ENCODE results near the gene HELLS. TPM values are rescaled to one million over a fixed set of nuclear protein-coding genes. Genes with fewer than 3 reads are reported as not detected.
A peak's percentile ranks its signal among the peaks of the same experiment; 100 is the strongest.

HELLS gene
- total RNA-seq, 1 experiment from 2014 or later: 291 TPM

DNA sequence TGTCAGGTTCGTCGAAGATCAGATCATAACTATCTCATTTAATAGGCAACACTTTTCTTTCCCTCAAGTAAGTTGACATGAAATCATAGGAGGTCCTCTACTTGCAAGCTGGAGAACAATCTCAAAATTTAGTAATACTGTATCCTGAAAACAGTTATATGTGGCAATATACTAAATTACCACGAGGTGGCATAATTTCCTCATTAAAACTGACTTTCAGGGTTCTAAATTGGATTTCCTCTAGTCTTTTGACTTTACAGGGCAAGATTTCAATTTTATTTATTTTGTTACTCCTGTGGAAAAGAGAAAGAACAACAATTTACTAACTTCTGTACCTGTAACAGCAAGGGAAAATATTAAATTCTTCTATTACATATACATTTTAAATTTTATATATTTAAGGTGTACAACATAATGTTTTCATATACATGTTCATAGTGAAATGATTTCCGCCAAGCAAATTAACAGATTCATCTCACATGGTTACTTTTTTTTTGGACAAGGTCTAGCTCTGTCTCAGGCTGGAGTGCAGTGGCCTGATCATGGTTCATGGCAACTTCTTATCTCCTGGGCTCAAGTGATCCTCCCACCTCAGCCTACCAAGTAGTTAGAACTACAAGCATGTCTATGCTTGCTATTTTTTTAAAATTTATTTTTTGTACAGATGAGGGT is 84.6 kb downstream of the HELLS start:
- no peak overlapping the region for H3K14ac ChIP-seq (ENCODE audit: insufficient read depth, low read length)
- no peak overlapping the region for H3K27ac Mint-ChIP-seq
- peaks cover 20 to 29% (median 28%) of the 10 kb centered on the region in 3 experiments for H3K36me3 Mint-ChIP-seq (ENCODE audit: insufficient read depth in 1 of 3, low read depth in 3 of 3)
- no peak overlapping the region for H2BK12ac ChIP-seq (ENCODE audit: insufficient read length, low read depth, low read length)
- H3K27ac ChIP-seq (ENCODE audit: insufficient read length, low read depth, low read length): no peak overlapping the region
- H3K18ac ChIP-seq (ENCODE audit: insufficient read length, low read depth, low read length): no peak overlapping the region
- peaks cover 4% of the 10 kb centered on the region; the same call in 1 of the 2 replicates for H3K4me1 ChIP-seq (ENCODE audit: insufficient read depth, low read length)
- no peak overlapping the region for H3K9ac ChIP-seq (ENCODE audit: extremely low read depth, insufficient read length, low read length)
- no peaks in the 10 kb centered on the region for H3K9me3 ChIP-seq (ENCODE audit: control insufficient read depth, low read depth, low read length)
- H3K23me2 ChIP-seq (ENCODE audit: insufficient read length, low read depth, low read length, poor library complexity, severe bottlenecking): no peaks in the 10 kb centered on the region
- no peak overlapping the region for H2BK120ac ChIP-seq (ENCODE audit: low read depth, low read length, poor library complexity, severe bottlenecking)
- H2BK15ac ChIP-seq (ENCODE audit: low read depth, low read length): no peak overlapping the region
- no peak overlapping the region for H3T11ph ChIP-seq (ENCODE audit: low read length)
- no peaks in the 10 kb centered on the region for H3K79me1 ChIP-seq (ENCODE audit: insufficient read depth, low read depth, low read length, poor library complexity, severe bottlenecking)
- no peak overlapping the region for H3K56ac ChIP-seq (ENCODE audit: insufficient read length, low read depth, low read length)
- no peak overlapping the region for H3K4me2 ChIP-seq (ENCODE audit: insufficient read depth, insufficient read length, low read length)
- TF ChIP-seq, protein P1, sequence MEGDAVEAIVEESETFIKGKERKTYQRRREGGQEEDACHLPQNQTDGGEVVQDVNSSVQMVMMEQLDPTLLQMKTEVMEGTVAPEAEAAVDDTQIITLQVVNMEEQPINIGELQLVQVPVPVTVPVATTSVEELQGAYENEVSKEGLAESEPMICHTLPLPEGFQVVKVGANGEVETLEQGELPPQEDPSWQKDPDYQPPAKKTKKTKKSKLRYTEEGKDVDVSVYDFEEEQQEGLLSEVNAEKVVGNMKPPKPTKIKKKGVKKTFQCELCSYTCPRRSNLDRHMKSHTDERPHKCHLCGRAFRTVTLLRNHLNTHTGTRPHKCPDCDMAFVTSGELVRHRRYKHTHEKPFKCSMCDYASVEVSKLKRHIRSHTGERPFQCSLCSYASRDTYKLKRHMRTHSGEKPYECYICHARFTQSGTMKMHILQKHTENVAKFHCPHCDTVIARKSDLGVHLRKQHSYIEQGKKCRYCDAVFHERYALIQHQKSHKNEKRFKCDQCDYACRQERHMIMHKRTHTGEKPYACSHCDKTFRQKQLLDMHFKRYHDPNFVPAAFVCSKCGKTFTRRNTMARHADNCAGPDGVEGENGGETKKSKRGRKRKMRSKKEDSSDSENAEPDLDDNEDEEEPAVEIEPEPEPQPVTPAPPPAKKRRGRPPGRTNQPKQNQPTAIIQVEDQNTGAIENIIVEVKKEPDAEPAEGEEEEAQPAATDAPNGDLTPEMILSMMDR (conservative IDR thresholded peaks at IDR 0.05): peak; percentile 81
- H2AK5ac ChIP-seq (ENCODE audit: insufficient read length, low read length): no peak overlapping the region
- H3K4me3 Mint-ChIP-seq: no peak overlapping the region
- no peaks in the 10 kb centered on the region for H3K27me3 ChIP-seq (ENCODE audit: insufficient read depth, low read length)
- H4K8ac ChIP-seq (replicated peaks; ENCODE audit: insufficient read length, low read depth, low read length): no peak overlapping the region
- no peaks in the 10 kb centered on the region for H4K20me1 ChIP-seq (ENCODE audit: control insufficient read depth, insufficient read depth, insufficient read length)
- no peak for DNase-seq
- no CpG with 5 or more reads among the region's 4 CpGs for WGBS (ENCODE audit: extremely low coverage, insufficient read length, low lambda C conversion rate)
- no peak overlapping the region for H3K23ac ChIP-seq (ENCODE audit: insufficient read length, low read depth, low read length)
- no peak overlapping the region for H2BK20ac ChIP-seq (ENCODE audit: low read depth, low read length, poor library complexity, severe bottlenecking)
- no peak overlapping the region for H4K91ac ChIP-seq (ENCODE audit: insufficient read length, low read depth, low read length)
- H3K4me1 Mint-ChIP-seq: peaks cover 16 to 17% of the 10 kb centered on the region in 2 experiments
- H4K5ac ChIP-seq (ENCODE audit: insufficient read length, low read depth, low read length): no peak overlapping the region
- H3K27me3 Mint-ChIP-seq (ENCODE audit: low read depth): no peaks in the 10 kb centered on the region
- H3K4ac ChIP-seq (ENCODE audit: low read depth, low read length): no peak overlapping the region
- peaks cover 25 to 27% of the 10 kb centered on the region in 2 experiments for H3K9me3 Mint-ChIP-seq
- H3K79me2 ChIP-seq (ENCODE audit: insufficient read depth, low read length): no peaks in the 10 kb centered on the region
- no peak overlapping the region for H2BK5ac ChIP-seq (ENCODE audit: insufficient read length, low read length)
- no peak overlapping the region for H2AFZ ChIP-seq (ENCODE audit: low read length)

All from H9 (cell line).